ENCODE results near the gene RASSF1.

The RASSF1 gene

GRCh38 chr3:50374363-50375257, 34.0 kb upstream of the RASSF1 start:
- TF ChIP-seq CTCF (IDR thresholded peaks at IDR 0.05; ENCODE audit: low read depth, low read length, missing control alignments): no peak
- DNase-seq (ENCODE audit: extremely low read depth, low read depth): no peak
- H3K4me3 ChIP-seq (replicated peaks; ENCODE audit: low read depth, low read length): no peak overlapping the region

GRCh38 chr3:50373146-50374051, 32.8 kb upstream of the RASSF1 start:
- DNase-seq (ENCODE audit: extremely low read depth, low read depth): no peak
- no peak for TF ChIP-seq CTCF (IDR thresholded peaks at IDR 0.05; ENCODE audit: low read depth, low read length, missing control alignments)
- H3K4me3 ChIP-seq (replicated peaks; ENCODE audit: low read depth, low read length): no peak overlapping the region

GRCh38 chr3:50372349-50372748, 31.7 kb upstream of the RASSF1 start:
- TF ChIP-seq CTCF (IDR thresholded peaks at IDR 0.05; ENCODE audit: low read depth, low read length, missing control alignments): no peak
- no peak overlapping the region for H3K4me3 ChIP-seq (replicated peaks; ENCODE audit: low read depth, low read length)
- no peak for DNase-seq (ENCODE audit: extremely low read depth, low read depth)

GRCh38 chr3:50371133-50371685, 30.6 kb upstream of the RASSF1 start:
- DNase-seq (ENCODE audit: extremely low read depth, low read depth): no peak
- no peak for TF ChIP-seq CTCF (IDR thresholded peaks at IDR 0.05; ENCODE audit: low read depth, low read length, missing control alignments)
- no peak overlapping the region for H3K4me3 ChIP-seq (replicated peaks; ENCODE audit: low read depth, low read length)

- peak; percentile 27 for TF ChIP-seq CTCF (IDR thresholded peaks at IDR 0.05; ENCODE audit: low read depth, low read length, missing control alignments)
- DNase-seq (ENCODE audit: extremely low read depth, low read depth): no peak
- no peak overlapping the region for H3K4me3 ChIP-seq (replicated peaks; ENCODE audit: low read depth, low read length)
Measured at GRCh38 chr3:50370594-50370993, 30.0 kb upstream of the RASSF1 start.

GRCh38 chr3:50369012-50369670, 28.5 kb upstream of the RASSF1 start:
- no peak overlapping the region for H3K4me3 ChIP-seq (replicated peaks; ENCODE audit: low read depth, low read length)
- no peak for TF ChIP-seq CTCF (IDR thresholded peaks at IDR 0.05; ENCODE audit: low read depth, low read length, missing control alignments)
- no peak for DNase-seq (ENCODE audit: extremely low read depth, low read depth)
